PC-3 (cell line): Measurements from ENCODE around the gene C17orf58. TPM values are rescaled to one million over a fixed set of nuclear protein-coding genes. Genes with fewer than 3 reads are reported as not detected.

Source experiments
- ATAC-seq: fragments of 200-7000 bp; cut with Tn5 transposase; 2 replicates; pipeline ENCODE4 v1.9.1; 2020; ENCODE audit warnings: mild to moderate bottlenecking, moderate library complexity
- BruUV-seq: library from RNA; stranded (reverse); fragments of 400-500 nt; replicated peaks from 2 replicates; lab custom pipeline; 2021; lab: Mats Ljungman, UMichigan
- CTCF ChIA-PET: fragments of 300-600 bp; sonication (Branson Sonifier 250); formaldehyde crosslinking; loops from one replicate; lab custom pipeline; 2022; ENCODE audit warnings: antibody characterized with exemption; lab: Charles Lee
- POLR2A ChIA-PET: fragments of 300-600 bp; sonication (Branson Sonifier 250); formaldehyde crosslinking; loops from one replicate; lab custom pipeline; 2022; ENCODE audit warnings: antibody characterized with exemption; ENCODE audit not compliant: unreplicated experiment; lab: Charles Lee
- DNase-seq: peaks from one replicate; pipeline ENCODE4 v3.0.0-alpha.2; 2015
- H2AFZ ChIP-seq: fragments of 300-600 bp; sonication (generic); 2 replicates; pipeline ENCODE4 v1.6.0; 2016; ENCODE audit warnings: antibody characterized with exemption, low read length
- H3F3A ChIP-seq: fragments of 300-600 bp; sonication (generic); one replicate; pipeline ENCODE4 v1.6.0; 2017; ENCODE audit warnings: antibody characterized with exemption, low read length, control low read depth, mild to moderate bottlenecking; ENCODE audit not compliant: unreplicated experiment
- H3K27ac ChIP-seq: fragments of 300-600 bp; sonication (generic); 2 replicates; pipeline ENCODE4 v1.5.1; 2016; ENCODE audit warnings: mild to moderate bottlenecking, low read length
- H3K27me3 ChIP-seq: fragments of 300-600 bp; sonication (generic); 2 replicates; pipeline ENCODE4 v1.6.1; 2016; ENCODE audit warnings: low read length, mixed read lengths
- H3K36me3 ChIP-seq: fragments of 300-600 bp; sonication (generic); 2 replicates; pipeline ENCODE4 v1.6.1; 2016; ENCODE audit warnings: low read depth, mixed run types, low read length, mixed read lengths
- H3K4me1 ChIP-seq: fragments of 300-600 bp; sonication (generic); 2 replicates; pipeline ENCODE4 v1.5.1; 2016; ENCODE audit warnings: low read length; ENCODE audit not compliant: insufficient read depth
- H3K4me2 ChIP-seq: fragments of 300-600 bp; sonication (generic); 2 replicates; pipeline ENCODE4 v1.6.0; 2016; ENCODE audit warnings: low read length
- H3K4me3 ChIP-seq: fragments of 300-600 bp; sonication (generic); 2 replicates; pipeline ENCODE4 v1.5.1; 2016; ENCODE audit warnings: mild to moderate bottlenecking, low read length, mixed read lengths
- H3K79me2 ChIP-seq: fragments of 300-600 bp; sonication (generic); 2 replicates; pipeline ENCODE4 v1.6.1; 2017; ENCODE audit warnings: low read length, mixed read lengths
- H3K9ac ChIP-seq: fragments of 300-600 bp; sonication (generic); 2 replicates; pipeline ENCODE4 v1.6.0; 2016; ENCODE audit warnings: mild to moderate bottlenecking, low read length
- H3K9me2 ChIP-seq: fragments of 300-600 bp; sonication (generic); replicated peaks from 2 replicates; pipeline ENCODE4 v1.6.1; 2016; ENCODE audit warnings: mixed run types, low read length, mixed read lengths
- H3K9me3 ChIP-seq: fragments of 300-600 bp; sonication (generic); 2 replicates; pipeline ENCODE4 v1.6.1; 2016; ENCODE audit warnings: low read length, mixed read lengths
- H4K20me1 ChIP-seq: fragments of 300-600 bp; sonication (generic); 2 replicates; pipeline ENCODE4 v1.6.1; 2016; ENCODE audit warnings: low read length, mixed read lengths
- CTCF ChIP-seq: fragments of 300-600 bp; sonication (generic); conservative IDR thresholded peaks from 2 replicates; pipeline ENCODE4 v1.5.1; 2017; ENCODE audit warnings: antibody characterized with exemption, low read depth, mild to moderate bottlenecking, low read length
- EZH2 ChIP-seq: fragments of 300-600 bp; sonication (generic); IDR thresholded peaks from one replicate; pipeline ENCODE4 v1.6.1; 2017; ENCODE audit warnings: antibody characterized with exemption, mild to moderate bottlenecking, low read length; ENCODE audit not compliant: unreplicated experiment
- EZH2phosphoT487 ChIP-seq: fragments of 300-600 bp; sonication (generic); IDR thresholded peaks from 2 replicates; pipeline ENCODE4 v1.6.1; 2018; ENCODE audit warnings: mild to moderate bottlenecking, antibody characterized with exemption, low read length, borderline replicate concordance
- intact Hi-C: fragments of 100-400 bp; cut with micrococcal nuclease; formaldehyde crosslinking; loops from 2 replicates; pipeline ENCODE4 v1.9.0; 2023
- total RNA-seq: library from RNA; depleted of rRNA; stranded (reverse); fragments of >200 nt; gene quantifications from 2 replicates; pipeline ENCODE4 v1.2.3, GENCODE V29; 2014

Gene C17orf58
- total RNA-seq, 1 experiment from 2014 or later: 25.3 TPM

GRCh38 chr17:68035523-68036303 lies 39.4 kb upstream of the C17orf58 start, which contains the start of gene KPNA2:
Gene KPNA2, plus strand, starts transcription at chr17:68035735. Its CDS starts 1,398 bp downstream, at chr17:68037133.
- CTCF ChIA-PET: interaction anchor here (0.6 kb wide), 1 partner anchor 211 kb away, joined by 4 read pairs; no protein-coding TSS in a partner anchor
- H3K79me2 ChIP-seq: peaks cover 50% of the 10 kb centered on the region
- H3K27me3 ChIP-seq: no peaks in the 10 kb centered on the region
- peak; percentile 89 for ATAC-seq
- H3K4me2 ChIP-seq: peak within 1 kb of the TSS; percentile 93
- peaks cover 39% of the 10 kb centered on the region for H4K20me1 ChIP-seq
- peaks cover 24% of the 10 kb centered on the region for H3K4me1 ChIP-seq
- peak within 1 kb of the TSS; percentile 72 for H2AFZ ChIP-seq
- BruUV-seq: TSS peak; percentile 57
- H3K9me2 ChIP-seq: no peaks in the 10 kb centered on the region
- peaks cover 3% of the 10 kb centered on the region for H3F3A ChIP-seq
- peaks cover 42% of the 10 kb centered on the region for H3K36me3 ChIP-seq
- no peaks in the 10 kb centered on the region for H3K9me3 ChIP-seq
- POLR2A ChIA-PET: interaction anchor here (0.6 to 0.7 kb wide), 6 partner anchors 14 to 879 kb away, joined by 3 to 11 read pairs (median 6); no protein-coding TSS in a partner anchor
- intact Hi-C loops: loop anchor here (1.0 to 5.0 kb wide), 4 partner anchors 15 to 422 kb away; partner anchors contain the start of gene WIPI1
- peak within 1 kb of the TSS; percentile 98 for H3K9ac ChIP-seq
- H3K4me3 ChIP-seq: peak within 1 kb of the TSS; percentile 97
- DNase-seq: peak; percentile 99
- H3K27ac ChIP-seq: peak within 1 kb of the TSS; percentile 66
- TF ChIP-seq EZH2phosphoT487 (no peak), CTCF (no peak), EZH2 (no peak)

GRCh38 chr17:68035131-68035522 lies 38.9 kb upstream of the C17orf58 start:
- peak overlapping the region; percentile 71 for H3K4me2 ChIP-seq
- peak overlapping the region; percentile 38 for H2AFZ ChIP-seq
- H3F3A ChIP-seq: no peaks in the 10 kb centered on the region
- H3K4me3 ChIP-seq: peak overlapping the region; percentile 45
- ChIA-PET CTCF (interaction anchor here (0.6 kb wide), 1 partner anchor 211 kb away, joined by 4 read pairs; no protein-coding TSS in a partner anchor), POLR2A (interaction anchor here (0.6 to 0.7 kb wide), 4 partner anchors 15 to 879 kb away, joined by 4 to 11 read pairs (median 6); no protein-coding TSS in a partner anchor)
- H4K20me1 ChIP-seq: peaks cover 34% of the 10 kb centered on the region
- H3K9ac ChIP-seq: peak overlapping the region; percentile 42; the same call in 1 of the 2 replicates
- no TSS peak for BruUV-seq
- intact Hi-C loops: loop anchor here (1.0 to 5.0 kb wide), 4 partner anchors 15 to 422 kb away; partner anchors contain the start of gene WIPI1
- DNase-seq: no peak
- no peaks in the 10 kb centered on the region for H3K9me2 ChIP-seq
- H3K79me2 ChIP-seq: peaks cover 45% of the 10 kb centered on the region
- no peaks in the 10 kb centered on the region for H3K27me3 ChIP-seq
- ATAC-seq: peak; percentile 96
- TF ChIP-seq EZH2: no peak
- TF ChIP-seq EZH2phosphoT487: no peak
- TF ChIP-seq CTCF: no peak
- no peaks in the 10 kb centered on the region for H3K9me3 ChIP-seq
- peaks cover 36% of the 10 kb centered on the region for H3K36me3 ChIP-seq
- H3K4me1 ChIP-seq: peaks cover 24% of the 10 kb centered on the region
- H3K27ac ChIP-seq: no peak overlapping the region
